Tibial nerve (tissue), 4 donors: ENCODE results near the gene RBM33.

Experiments used
- CTCF ChIP-seq, 5 experiments: fragments of 200-600 bp in 3 of 5; fragments of 450-650 bp in 2 of 5; sonication (generic) in 3 of 5; IDR thresholded peaks; one replicate each; pipeline ENCODE4 v1.5.1; 2016 to 2019; ENCODE audit warnings: antibody characterized with exemption in 5 of 5, mild to moderate bottlenecking in 3 of 5, moderate library complexity in 2 of 5
- EP300 ChIP-seq, 2 donors: sonication (generic); formaldehyde crosslinking; IDR thresholded peaks; one replicate each; pipeline ENCODE4 v1.6.1; 2017; ENCODE audit warnings: antibody characterized with exemption in 2 of 2, mild to moderate bottlenecking in 1 of 2

- TF ChIP-seq EP300 (IDR thresholded peaks at IDR 0.05): no peak
- TF ChIP-seq CTCF (IDR thresholded peaks at IDR 0.05): no peak
Observed at GRCh38 chr7:155764438-155764793, 120.0 kb downstream of the RBM33 start.
